Vagina (tissue), 2 donors: ENCODE results near the gene BSCL2.

Source experiments
- POLR2A ChIP-seq, 2 donors: fragments of 450-650 bp; IDR thresholded peaks; one replicate each; pipeline ENCODE4 v1.6.1; 2017; ENCODE audit warnings: antibody characterized with exemption in 2 of 2, mild to moderate bottlenecking in 2 of 2, moderate library complexity in 2 of 2
- POLR2AphosphoS5 ChIP-seq, 2 donors: sonication (generic); formaldehyde crosslinking; IDR thresholded peaks; one replicate each; pipeline ENCODE4 v1.9.0; 2017; ENCODE audit warnings: antibody characterized with exemption in 2 of 2, mild to moderate bottlenecking in 2 of 2, low read depth in 1 of 2; ENCODE audit not compliant: insufficient read depth in 1 of 2
- TF ChIP-seq, protein P1 (sequence below), 3 experiments: fragments of 450-650 bp in 2 of 3; fragments of 200-600 bp in 1 of 3; sonication (generic) in 1 of 3; IDR thresholded peaks; one replicate each; pipeline ENCODE4 v1.5.1; 2017 to 2019; ENCODE audit warnings: antibody characterized with exemption in 3 of 3, mild to moderate bottlenecking in 2 of 3, moderate library complexity in 2 of 3

DNA sequence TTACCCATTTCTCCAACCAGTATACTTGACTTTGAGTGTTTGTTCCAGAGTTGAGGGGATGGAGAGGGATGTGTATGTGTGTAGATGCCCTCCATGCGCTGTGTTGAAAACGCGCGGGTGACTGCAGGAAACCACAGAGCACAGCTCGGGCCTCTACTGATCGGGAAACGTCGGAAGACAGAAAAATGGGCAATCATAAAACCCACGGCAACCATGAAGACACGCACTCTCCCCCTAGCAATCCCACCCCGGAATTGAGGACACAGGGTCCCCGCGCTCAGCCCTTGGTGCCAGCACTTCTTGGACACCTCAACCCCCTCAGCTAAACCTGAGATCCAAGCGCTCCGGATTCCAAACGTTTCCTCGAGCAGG, 36.0 kb downstream of the BSCL2 start:
- TF ChIP-seq POLR2AphosphoS5 (IDR thresholded peaks at IDR 0.05; ENCODE audit: insufficient read depth in 1 of 2, low read depth in 1 of 2) (no peak), POLR2A (IDR thresholded peaks at IDR 0.05) (no peak)
- TF ChIP-seq, protein P1, sequence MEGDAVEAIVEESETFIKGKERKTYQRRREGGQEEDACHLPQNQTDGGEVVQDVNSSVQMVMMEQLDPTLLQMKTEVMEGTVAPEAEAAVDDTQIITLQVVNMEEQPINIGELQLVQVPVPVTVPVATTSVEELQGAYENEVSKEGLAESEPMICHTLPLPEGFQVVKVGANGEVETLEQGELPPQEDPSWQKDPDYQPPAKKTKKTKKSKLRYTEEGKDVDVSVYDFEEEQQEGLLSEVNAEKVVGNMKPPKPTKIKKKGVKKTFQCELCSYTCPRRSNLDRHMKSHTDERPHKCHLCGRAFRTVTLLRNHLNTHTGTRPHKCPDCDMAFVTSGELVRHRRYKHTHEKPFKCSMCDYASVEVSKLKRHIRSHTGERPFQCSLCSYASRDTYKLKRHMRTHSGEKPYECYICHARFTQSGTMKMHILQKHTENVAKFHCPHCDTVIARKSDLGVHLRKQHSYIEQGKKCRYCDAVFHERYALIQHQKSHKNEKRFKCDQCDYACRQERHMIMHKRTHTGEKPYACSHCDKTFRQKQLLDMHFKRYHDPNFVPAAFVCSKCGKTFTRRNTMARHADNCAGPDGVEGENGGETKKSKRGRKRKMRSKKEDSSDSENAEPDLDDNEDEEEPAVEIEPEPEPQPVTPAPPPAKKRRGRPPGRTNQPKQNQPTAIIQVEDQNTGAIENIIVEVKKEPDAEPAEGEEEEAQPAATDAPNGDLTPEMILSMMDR (IDR thresholded peaks at IDR 0.05), result no peak
